ENCODE measurements around the gene AHR. TPM values are rescaled to one million over a fixed set of nuclear protein-coding genes. Genes with fewer than 3 reads are reported as not detected.
"Not testable (repeated sequence)": the region's sequence is repeated elsewhere in the genome, so short reads cannot be mapped to it uniquely, and the experiment has no call there.

Gene AHR
- total RNA-seq, 1 donor from 2014 or later, result 24.4 TPM

GRCh38 chr7:17371671-17372524 is 73.4 kb downstream of the AHR start:
- ATAC-seq (ENCODE audit: low read depth) (no peak), DNase-seq (no peak)
- CTCF ChIA-PET, result no interaction called here
- POLR2A ChIA-PET, result no interaction called here
- no peak for TF ChIP-seq CTCF (IDR thresholded peaks at IDR 0.05)
- Mint-ChIP-seq H3K36me3 (ENCODE audit: low read depth) (no peaks in the 10 kb centered on the region), H3K27me3 (no peaks in the 10 kb centered on the region), H3K27ac (no peak overlapping the region), H3K9me3 (no peaks in the 10 kb centered on the region), H3K4me3 (no peak overlapping the region), H3K4me1 (no peaks in the 10 kb centered on the region)
- intact Hi-C loops (cut with micrococcal nuclease), result no loop called here

DNA sequence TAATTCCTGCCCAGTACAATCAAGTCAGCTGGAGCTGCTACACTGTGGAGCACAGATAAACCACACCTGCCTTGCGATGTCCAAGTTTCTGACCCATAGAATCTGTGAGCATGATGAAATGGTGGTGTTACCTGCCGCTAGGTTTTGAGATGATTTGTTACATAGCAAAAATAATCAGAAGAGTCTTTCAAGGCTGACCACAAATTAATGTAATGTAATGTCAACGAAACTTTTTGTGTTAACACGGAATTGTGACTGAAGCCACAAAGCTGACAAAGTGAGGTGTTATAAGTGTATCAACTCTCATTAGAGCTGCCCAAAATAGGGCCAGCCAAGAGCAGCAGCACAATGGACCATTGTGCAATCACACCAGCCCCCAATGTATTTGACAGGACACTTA is 75.7 kb downstream of the AHR start:
- ChIA-PET CTCF (no interaction called here), POLR2A (no interaction called here)

DNA sequence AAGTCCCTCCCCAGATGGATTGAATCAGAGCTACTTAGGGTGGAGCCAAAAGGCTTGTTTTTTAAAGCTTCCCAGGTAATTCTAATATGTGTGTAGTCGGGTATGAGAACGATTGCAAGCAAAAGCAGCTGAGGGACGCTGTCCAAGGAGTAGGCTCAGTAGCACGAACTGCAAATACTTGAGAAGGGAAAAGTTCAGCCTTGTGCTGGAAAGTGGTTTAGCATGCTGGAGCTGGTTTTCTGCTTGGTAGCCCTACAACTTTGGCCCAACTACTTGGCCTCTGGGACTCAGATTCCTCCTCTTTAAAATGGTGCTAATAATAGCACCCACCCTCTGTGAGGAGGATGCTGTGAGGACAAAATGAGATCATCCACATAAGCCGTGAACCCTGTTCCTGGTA is 76.2 kb downstream of the AHR start:
- no peaks in the 10 kb centered on the region for H3K36me3 Mint-ChIP-seq (ENCODE audit: low read depth)
- no peaks in the 10 kb centered on the region for H3K9me3 Mint-ChIP-seq
- TF ChIP-seq CTCF (IDR thresholded peaks at IDR 0.05), result no peak
- H3K4me1 Mint-ChIP-seq, result no peaks in the 10 kb centered on the region
- H3K27me3 Mint-ChIP-seq, result no peaks in the 10 kb centered on the region
- ChIA-PET CTCF (no interaction called here), POLR2A (no interaction called here)
- intact Hi-C loops (cut with micrococcal nuclease), result no loop called here
- no peak for ATAC-seq (ENCODE audit: low read depth)
- no peak overlapping the region for H3K27ac Mint-ChIP-seq
- DNase-seq, result no peak
- no peak overlapping the region for H3K4me3 Mint-ChIP-seq

More for the DNA sequence above, 75.7 kb downstream of the AHR start:
- Mint-ChIP-seq H3K4me1 (no peaks in the 10 kb centered on the region), H3K27me3 (no peaks in the 10 kb centered on the region), H3K36me3 (ENCODE audit: low read depth) (no peaks in the 10 kb centered on the region), H3K9me3 (no peaks in the 10 kb centered on the region), H3K27ac (no peak overlapping the region), H3K4me3 (no peak overlapping the region)
- intact Hi-C loops (cut with micrococcal nuclease), result no loop called here
- TF ChIP-seq CTCF (IDR thresholded peaks at IDR 0.05), result no peak
- ATAC-seq (ENCODE audit: low read depth) (no peak), DNase-seq (no peak)

- no peak for TF ChIP-seq CTCF (IDR thresholded peaks at IDR 0.05)
- H3K4me3 Mint-ChIP-seq, result no peak overlapping the region
- intact Hi-C loops (cut with micrococcal nuclease), result no loop called here
- no peaks in the 10 kb centered on the region for H3K9me3 Mint-ChIP-seq
- no peaks in the 10 kb centered on the region for H3K36me3 Mint-ChIP-seq (ENCODE audit: low read depth)
- CTCF ChIA-PET, result no interaction called here
- DNase-seq (no peak), ATAC-seq (ENCODE audit: low read depth) (no peak)
- POLR2A ChIA-PET, result no interaction called here
- H3K4me1 Mint-ChIP-seq, result no peaks in the 10 kb centered on the region
- H3K27ac Mint-ChIP-seq, result no peak overlapping the region
- no peaks in the 10 kb centered on the region for H3K27me3 Mint-ChIP-seq
These were observed 78.1 kb downstream of the AHR start for GRCh38 chr7:17376595-17376994.

DNA sequence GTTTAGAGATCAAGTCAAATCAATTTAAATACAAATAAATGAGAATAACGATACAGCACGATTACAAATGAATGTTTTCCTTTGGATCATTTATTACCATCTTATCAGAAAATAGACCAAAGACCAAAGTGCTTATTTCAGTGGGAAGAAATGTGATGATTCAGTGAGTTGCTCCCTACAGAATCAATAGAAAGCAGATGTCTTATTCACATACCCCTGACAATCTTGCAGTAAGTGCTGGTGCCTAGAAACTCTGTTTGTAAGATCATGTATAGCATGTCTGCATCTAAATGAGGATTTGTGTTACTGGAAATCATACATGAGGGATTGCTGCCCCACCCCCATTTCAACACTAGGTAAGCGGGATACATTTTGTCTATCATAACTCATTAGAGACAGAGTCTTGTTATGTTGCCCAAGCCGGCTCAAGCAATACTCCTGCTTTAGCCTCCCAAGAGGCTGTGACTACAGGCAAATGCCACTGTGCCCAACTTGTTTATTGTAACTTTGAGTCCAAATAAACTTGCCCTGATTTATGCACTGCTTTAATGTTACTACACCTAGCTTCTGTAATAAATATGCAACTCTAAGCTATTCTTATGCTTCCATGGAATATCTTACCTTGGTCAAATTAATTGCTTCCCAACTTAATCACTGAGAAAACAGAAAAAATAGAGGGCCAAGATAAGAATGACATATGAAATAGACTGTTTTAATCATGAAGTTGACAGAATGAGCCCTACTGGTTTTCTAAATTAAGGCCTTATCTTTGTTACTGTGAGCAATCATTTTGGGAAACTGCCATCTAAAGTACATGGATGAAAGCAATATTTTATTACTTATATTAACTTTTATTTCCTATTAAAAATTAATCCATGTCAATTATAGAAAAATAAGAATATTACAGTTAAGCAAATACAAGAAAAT is 82.5 kb downstream of the AHR start:
- CTCF ChIA-PET, result no interaction called here
- H3K4me3 Mint-ChIP-seq, result no peak overlapping the region
- no peak overlapping the region for H3K27ac Mint-ChIP-seq
- no peak for ATAC-seq (ENCODE audit: low read depth)
- no peak for TF ChIP-seq CTCF (IDR thresholded peaks at IDR 0.05)
- H3K36me3 Mint-ChIP-seq (ENCODE audit: low read depth), result no peaks in the 10 kb centered on the region
- DNase-seq, result no peak
- POLR2A ChIA-PET, result no interaction called here
- intact Hi-C loops (cut with micrococcal nuclease), result no loop called here
- no peaks in the 10 kb centered on the region for H3K27me3 Mint-ChIP-seq
- H3K4me1 Mint-ChIP-seq, result no peaks in the 10 kb centered on the region
- H3K9me3 Mint-ChIP-seq, result no peaks in the 10 kb centered on the region

- H3K36me3 Mint-ChIP-seq (ENCODE audit: low read depth); CTCF ChIA-PET; intact Hi-C loops (cut with micrococcal nuclease); H3K9me3 Mint-ChIP-seq; ATAC-seq (ENCODE audit: low read depth); POLR2A ChIA-PET; H3K27me3 Mint-ChIP-seq; H3K4me3 Mint-ChIP-seq; DNase-seq; H3K4me1 Mint-ChIP-seq: not testable (repeated sequence)
- H3K27ac Mint-ChIP-seq, result peak overlapping the region; percentile 19
These were observed 84.2 kb downstream of the AHR start for GRCh38 chr7:17382408-17383354.
